ELR (cell line): Measurements from ENCODE around the gene S100A4.

Experiments used
- DNase-seq: peaks from one replicate; pipeline ENCODE4 v3.0.0-alpha.2; 2015; ENCODE audit warnings: low read depth

Gene S100A4

DNA sequence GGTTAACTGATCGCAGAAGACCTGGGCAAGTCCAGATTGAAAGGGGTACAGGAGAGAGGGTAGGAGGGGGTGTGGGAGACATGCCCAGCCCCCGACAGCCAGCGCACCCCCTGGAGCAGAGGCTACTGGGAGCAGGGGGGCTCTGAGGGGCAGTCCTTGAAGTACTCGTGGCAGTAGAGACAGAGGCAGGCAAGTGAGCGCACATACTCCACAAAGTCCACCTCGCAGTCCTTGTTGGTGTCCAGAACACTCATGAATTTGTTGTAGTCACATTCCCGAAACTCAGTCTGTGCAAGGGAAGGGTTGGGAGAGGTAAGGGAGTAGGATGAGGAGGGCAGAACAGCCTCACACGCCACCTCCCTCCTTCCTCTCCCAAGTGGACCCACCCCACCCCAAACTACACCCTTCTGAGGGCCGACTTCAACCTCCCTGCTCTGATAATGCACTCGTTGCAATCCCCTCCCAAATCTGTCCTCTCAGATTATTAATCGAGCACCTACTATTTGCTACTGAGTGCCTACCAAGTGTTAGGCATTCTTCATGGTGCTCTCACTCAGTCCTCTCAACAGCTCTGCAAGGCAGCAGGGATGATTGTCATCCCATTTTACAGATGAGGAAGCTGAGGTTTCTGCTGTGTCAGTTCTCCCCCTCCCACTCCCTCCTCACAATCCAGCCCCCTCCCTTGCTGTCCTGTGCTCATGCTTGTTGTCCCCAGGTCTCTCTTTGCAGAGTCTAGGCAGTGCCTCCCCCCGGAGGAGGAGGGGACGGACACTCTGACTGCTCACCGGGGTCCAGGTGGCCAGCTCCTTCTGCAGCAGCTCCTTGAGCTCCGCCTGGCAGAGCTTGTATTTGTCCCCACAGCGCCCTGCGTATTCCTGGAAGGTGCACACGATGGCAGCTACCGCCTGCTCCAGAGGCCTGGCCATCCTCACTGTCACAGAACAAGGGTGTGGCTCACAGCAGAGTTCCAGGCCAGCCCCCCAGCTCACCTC, 2.2 kb upstream of the S100A4 start:
- no peak for DNase-seq

DNA sequence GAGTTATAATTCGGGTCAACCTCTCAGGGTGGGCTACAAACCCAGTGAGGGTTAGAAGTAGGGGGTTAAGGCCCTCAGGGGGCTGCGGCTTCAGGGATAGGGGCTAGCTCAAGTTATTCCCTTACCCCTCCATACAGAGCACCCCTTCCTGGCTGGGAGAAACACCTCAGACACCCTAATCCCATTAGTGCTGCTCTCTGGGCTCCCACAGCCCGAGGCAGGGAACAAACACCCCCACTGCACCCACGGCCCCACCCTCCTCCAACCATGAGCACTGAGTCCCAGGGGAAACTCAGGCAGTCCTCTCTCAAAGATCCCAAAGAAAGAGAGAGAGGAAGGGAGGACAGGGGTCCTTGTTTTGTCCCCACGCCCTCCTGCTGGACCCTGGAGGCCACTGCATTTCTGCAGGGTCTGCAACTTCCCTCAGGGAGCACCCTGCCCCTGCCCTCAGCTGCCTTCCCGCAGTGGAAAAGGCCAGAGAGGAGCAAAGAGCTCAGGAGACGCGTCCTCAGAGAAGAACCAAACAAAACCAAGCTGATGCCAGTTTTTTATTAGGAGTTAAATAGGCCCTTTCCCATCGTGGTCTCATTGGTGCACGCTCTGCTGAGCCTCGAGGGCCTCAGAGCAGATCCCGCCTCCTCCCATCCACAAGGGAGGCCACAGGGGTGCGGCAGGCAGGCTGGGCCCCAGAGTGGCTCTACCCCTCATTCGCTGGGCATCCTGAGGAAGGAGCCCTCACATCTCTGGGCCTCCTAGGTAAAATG, 1.4 kb upstream of the S100A4 start:
- DNase-seq, result no peak

GRCh38 chr1:153546371-153546770, 765 bp upstream of the S100A4 start:
- DNase-seq, result no peak

- DNase-seq, result no peak
Observed at GRCh38 chr1:153544453-153545066, 1.0 kb downstream of the S100A4 start.

GRCh38 chr1:153543736-153544135, 1.9 kb downstream of the S100A4 start:
- no peak for DNase-seq

DNA sequence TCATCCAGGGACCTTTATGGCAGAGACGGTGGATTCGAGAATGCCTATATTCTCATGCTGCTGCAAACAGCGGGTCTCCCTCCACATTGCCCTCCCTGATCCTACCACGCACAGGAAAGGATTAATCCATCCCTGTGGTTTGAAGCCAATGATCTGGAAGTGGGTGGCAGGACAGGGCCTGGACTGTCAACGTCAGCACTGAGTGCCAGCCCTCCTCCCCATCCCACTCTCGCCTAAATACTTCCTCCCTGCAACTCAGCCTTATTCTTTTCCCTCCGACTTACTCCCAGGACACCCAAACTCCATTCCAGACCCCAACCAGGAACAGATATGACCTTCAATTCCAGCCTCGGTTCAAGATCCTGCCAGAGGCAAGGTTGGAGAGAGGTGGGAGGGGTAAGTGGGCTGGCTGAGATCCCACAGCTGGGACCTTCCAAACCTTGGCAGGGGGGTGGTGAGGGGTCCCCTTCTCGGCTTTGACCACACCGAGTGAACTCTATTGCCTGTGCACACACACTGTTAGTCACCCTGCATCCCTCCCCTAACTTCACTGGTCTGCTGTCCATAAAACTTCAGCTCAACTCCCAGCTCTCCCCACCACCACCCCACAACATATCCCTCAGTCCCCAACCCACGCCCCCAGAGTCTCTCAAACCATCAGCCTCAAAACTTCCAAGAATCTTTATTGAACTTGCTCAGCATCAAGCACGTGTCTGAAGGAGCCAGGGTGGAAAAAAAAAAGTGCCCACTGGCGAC, 2.5 kb downstream of the S100A4 start:
- no peak for DNase-seq

GRCh38 chr1:153541641-153542590, 3.7 kb downstream of the S100A4 start:
- DNase-seq, result no peak

DNA sequence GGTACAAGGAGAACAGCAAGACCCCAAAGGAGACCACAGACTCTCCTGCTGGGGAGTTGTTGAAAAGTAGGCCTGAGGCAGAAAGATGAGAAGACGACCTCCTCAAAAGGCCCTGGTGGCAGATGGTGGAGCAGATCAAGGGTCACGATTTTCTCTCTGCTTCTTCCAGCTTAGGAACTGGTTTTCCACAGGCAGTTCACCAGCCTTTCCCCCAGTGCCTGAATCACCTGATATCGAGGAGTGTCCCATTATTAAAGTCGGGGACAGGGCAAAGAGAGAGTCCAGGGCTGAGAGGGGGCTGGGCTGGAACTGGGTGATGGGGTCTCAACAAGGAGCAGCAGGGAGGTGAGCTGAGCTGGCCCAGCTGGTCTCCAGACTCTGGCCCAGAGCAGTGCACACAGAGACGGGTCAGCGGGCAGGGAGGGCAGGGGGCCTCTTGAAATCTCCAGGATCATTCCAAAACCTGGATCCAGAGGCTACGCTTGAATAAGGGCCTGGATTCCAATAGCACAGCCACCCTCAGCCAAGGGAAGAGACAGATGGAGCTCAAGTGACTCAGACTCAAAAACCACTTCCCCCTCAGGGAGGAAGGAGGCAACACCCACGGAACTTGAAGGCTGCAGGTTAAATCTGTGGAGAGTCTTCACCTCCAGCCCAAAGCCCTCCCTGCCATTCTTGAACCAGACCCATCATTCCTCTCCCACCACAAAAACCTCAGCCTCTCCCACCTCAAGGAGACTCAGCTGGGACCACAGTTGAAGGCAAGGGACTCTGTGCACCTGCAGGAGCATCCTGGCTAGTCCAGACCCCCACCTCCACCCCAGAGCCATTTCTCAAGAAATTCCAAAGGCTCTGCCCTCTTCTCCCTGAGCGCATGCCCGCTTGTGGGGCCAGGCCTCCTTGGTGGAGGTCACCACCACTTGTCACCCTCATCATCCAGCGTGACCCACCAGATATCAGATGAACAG, 4.9 kb downstream of the S100A4 start, which contains the start of gene S100A5:
S100A5 (minus strand) TSS at position 541 of the 968 bp plus-strand sequence. CDS start 743 bp downstream, outside the sequence.
- peak; percentile 79 for DNase-seq

DNA sequence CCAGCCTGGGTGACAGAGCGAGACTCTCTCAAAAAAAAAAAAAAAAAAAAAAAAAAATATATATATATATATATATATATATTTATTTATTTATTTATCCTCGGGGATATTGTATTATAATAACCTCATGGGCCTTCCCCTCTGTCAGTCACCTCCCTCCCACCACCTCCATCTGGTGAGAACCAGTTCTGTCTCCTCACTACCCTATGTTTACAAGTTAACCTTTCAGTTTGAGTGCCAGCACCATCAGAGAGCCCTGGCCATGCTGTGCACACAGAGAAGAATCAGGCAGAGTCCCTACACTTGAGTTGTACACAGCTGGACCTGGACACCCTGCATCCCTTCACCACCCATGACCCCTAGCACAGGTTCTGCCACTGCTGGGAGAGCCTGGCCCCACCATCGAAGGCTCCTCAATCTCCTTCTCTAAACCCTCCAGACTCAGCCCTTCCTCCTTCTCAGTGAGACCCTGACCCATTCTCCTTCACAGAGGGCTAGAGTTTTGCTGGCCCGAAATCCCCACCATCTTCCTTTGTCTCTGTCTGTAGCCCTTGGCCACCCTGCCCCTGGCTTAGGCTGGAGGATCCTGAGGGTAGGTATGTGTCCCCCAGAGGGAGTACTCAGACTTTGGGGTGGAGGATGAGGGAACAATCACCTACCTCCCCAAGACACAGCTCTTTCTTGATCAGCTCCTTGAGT, 6.1 kb downstream of the S100A4 start:
- DNase-seq, result no peak

DNA sequence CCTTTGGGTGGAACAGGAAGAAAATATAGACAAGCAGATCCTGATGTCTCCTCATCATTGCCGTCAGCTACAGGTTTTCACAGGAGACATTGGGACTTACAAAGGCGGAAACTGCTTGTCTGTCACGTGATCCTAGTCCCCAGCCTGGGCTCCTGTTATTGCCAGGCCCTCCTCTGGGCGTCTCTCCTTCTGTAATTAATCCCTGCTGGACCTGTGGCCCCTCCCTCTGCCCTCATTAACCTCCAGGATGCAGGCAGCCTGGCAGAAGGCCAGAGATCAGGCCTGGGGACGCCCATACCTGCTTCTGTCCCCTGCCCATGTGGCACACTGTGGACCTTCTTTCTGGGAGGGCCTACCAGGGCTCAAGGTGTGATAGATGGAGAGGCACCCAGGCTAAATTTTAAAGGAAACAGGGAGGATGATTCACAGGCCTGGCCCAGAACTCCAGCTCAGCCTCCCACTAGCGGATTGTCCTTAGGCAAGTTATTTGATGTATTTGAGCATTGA, 7.2 kb downstream of the S100A4 start:
- peak; percentile 67 for DNase-seq

GRCh38 chr1:153537376-153537730, 8.3 kb downstream of the S100A4 start:
- DNase-seq, result no peak

GRCh38 chr1:153536671-153537375, 8.8 kb downstream of the S100A4 start:
- DNase-seq, result no peak

- DNase-seq, result peak; percentile 98
Observed at GRCh38 chr1:153536012-153536670, 9.5 kb downstream of the S100A4 start.

GRCh38 chr1:153535242-153536011, 10.2 kb downstream of the S100A4 start, which contains the start of gene S100A6:
Gene S100A6 (minus strand): TSS chr1:153535991. CDS start chr1:153535339, 652 bp downstream.
- peak; percentile 64 for DNase-seq

GRCh38 chr1:153534925-153535241, 10.7 kb downstream of the S100A4 start:
- DNase-seq, result no peak

- DNase-seq, result peak; percentile 85
Observed at GRCh38 chr1:153534226-153534924, 11.2 kb downstream of the S100A4 start.
